GM19328 (cell line): Measurements from ENCODE around the gene SF3B2.
"Not testable (repeated sequence)": the region's sequence is repeated elsewhere in the genome, so short reads cannot be mapped to it uniquely, and the experiment has no call there.

Experiments used
- ATAC-seq: cut with Tn5 transposase; IDR thresholded peaks from one replicate; pipeline ENCODE4 v1.9.1; 2021; ENCODE audit warnings: mild to moderate bottlenecking, moderate library complexity; ENCODE audit not compliant: unreplicated experiment

The SF3B2 gene

DNA sequence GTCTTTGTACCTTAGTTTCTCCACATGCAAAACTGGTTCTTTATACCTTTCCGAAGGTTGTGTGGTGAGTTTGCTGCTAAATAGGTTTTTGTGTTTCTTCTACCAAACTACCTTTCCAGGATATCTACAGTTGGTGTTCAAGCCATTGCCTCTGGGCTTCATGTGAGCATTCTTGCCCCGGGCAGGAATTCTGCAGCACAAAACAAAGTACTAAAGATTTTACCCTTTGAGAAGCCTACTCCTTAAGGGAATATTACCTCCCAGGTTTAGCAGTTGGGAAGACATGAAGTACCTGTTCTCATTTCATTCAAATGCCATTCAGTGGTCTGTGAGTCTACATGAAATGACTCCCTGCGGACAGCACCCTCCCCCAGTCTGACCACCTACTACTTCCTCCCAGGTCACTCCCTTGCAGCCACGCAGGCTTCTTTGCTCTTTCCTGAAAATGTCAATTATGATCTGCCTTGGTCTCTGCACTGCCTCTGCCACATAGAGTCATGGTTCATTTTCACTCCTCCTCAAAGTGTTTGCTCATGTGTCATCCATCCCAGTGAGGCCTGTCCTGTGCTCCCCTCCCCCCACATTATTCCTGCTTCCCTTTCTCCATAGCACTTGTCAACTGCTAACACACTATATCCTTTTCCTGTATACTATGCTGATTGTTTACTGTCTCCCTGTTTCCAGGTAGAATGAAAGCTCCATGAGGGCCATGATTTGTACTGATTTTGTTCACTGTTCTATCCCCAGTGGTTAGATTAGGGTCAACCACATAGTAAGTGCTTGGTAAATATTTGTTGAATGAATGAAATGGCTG is 54.8 kb downstream of the SF3B2 start:
- ATAC-seq, result no peak

DNA sequence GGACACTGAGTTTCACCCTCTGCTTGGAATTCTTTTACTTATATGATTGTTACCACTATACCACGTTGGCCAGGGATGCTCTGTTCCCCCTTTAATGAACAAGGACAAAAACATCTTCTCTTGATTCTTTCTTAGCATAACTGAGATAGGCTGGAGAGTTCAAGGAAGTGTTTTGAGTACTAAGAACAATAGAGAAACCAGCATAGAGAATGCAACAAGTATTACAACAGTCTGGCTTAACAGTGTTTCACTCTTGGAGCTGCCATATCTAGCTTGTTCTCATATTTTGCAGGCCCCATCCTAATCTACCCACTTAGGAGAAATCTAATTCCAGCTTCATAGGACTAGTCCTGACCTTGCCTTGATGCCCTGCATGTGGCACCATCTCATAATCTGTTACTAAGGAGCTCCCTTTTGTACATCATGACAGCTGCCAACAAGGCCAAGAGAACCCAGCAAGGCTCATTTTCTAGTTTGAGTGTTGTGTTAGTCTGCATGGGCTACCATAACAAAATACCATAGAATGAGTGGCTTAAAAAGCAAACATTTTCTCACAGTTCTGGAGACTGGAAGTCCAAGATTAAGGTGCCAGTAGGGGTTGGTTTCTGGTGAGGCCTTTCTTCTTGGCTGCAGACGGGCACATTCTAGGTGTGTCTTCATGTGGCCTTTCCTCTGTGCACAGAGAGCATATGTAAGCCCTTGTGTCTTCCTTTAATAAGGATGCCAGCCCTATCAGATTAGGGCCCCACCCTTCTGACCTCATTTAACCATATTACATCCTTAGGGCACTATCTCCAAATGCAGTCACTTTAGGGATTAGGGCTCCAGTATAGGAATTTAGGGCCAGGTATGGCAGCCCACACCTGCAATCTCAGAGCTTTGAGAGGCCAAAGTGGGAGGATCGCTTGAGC is 55.7 kb downstream of the SF3B2 start:
- ATAC-seq, result no peak

DNA sequence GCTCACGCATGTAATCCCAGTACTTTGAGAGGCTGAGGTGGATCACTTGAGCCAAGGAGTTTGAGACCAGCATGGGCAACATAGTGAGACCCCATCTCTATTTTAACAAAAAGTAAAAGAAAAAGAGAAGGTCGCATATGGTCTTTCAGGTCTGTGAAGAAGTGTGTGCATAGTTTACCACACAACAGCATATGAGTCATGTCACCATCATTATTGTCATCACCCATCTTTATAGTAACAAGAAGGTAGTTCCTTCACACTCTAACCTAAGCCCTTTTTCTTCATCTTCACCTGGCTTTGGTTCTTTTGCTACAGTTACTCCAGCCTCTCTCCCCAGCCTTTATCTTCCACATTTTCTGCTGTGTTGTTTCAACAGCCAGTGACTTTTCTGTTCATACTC is 57.1 kb downstream of the SF3B2 start:
- ATAC-seq, result no peak

DNA sequence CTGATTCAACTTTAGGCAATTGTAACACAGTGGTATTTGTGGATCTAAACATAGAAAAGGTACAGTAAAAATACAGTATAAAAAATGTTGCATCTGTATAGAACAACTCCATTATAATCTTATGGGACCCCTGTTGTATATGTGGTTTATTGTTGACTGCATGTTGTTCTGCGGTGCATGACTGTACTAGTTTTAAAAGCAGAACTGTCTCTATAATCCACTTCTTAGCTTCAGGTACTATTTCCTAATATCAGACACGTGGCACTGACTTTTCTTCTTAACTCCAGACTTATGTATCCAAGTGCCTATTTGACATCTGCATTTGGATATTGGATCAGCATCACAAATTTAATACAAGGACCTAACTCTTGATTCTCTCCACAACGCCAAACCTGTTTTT is 59.0 kb downstream of the SF3B2 start:
- no peak for ATAC-seq

DNA sequence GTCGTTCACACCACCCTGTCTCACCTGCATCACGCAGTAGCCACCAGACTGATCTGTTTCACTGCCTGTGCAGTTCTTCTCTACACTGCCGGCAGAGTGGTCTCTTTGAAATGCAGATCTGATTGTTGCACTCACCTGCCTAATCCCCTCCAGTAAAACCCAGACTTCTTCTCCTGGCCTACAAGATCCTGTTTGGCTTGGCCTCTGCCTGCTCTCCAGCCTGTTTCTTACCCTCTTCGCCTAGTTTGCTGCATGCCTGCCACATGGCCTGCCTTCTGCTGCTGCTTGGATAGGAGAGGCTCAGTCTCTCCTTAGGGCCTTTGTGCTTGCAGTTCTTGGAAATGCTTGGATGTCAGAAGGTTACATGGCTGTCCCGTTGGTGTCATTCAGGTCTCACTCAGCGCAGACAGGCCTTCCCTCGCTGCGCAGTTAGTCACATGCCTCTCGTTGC is 59.9 kb downstream of the SF3B2 start:
- ATAC-seq, result no peak

DNA sequence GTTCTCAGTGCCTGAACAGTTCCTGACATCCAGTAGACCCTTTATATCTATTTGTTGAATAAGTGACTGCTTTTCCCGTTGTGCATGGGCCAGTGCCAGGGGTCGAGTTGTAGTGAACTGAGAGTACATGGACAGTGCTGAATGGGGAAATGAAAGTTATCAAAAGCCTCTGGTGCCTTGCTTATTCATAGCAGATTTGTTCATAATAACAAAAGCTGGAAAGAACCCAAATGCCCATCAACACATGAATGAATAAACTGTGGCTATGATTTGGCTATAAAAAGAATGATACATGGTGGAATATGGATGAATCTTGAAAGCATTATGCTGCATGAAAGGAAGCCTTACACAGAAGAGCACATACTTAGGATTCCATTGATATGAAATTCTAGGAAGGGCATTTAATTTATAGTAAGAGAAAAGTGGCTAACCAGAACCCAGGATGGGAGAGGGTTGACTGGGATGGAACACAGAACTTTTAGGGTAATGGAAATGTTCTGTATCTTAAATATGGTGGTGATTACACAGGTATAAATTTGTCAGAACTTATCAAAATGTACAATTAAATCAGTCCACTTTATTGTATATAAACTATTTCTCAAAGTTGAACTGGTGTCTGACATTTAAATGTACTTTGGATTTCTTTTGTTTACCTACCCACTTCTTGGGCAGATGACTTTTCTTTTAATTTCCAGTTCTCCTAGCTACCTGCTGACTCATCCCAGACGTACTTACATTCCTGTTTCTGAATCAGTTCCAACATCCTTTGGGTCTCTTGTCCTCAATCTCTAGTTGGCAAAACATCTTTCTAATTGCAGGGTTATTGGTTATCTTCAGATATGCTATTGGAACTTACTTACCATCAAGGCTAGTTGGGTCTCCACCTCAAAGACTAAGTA is 60.7 kb downstream of the SF3B2 start:
- ATAC-seq, result no peak

DNA sequence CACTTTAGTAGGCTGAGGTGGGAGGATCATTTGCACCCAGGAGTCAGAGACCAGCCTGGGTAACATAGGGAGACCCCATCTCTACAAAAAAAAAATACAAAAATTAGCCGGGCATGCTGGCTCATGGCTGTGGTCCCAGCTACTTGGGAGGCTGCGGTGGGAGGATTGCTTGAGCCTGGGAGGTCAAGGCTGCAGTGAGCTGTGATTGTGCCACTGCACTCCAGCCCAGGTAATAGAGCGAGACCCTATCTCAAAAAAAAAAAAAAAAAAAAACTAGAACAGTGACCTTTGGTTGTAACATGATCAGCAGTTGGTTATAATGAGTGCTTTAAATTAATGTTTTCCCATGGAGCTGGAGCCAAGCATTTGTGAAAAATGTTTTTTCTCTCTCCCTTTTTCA is 62.8 kb downstream of the SF3B2 start:
- not testable (repeated sequence) for ATAC-seq

DNA sequence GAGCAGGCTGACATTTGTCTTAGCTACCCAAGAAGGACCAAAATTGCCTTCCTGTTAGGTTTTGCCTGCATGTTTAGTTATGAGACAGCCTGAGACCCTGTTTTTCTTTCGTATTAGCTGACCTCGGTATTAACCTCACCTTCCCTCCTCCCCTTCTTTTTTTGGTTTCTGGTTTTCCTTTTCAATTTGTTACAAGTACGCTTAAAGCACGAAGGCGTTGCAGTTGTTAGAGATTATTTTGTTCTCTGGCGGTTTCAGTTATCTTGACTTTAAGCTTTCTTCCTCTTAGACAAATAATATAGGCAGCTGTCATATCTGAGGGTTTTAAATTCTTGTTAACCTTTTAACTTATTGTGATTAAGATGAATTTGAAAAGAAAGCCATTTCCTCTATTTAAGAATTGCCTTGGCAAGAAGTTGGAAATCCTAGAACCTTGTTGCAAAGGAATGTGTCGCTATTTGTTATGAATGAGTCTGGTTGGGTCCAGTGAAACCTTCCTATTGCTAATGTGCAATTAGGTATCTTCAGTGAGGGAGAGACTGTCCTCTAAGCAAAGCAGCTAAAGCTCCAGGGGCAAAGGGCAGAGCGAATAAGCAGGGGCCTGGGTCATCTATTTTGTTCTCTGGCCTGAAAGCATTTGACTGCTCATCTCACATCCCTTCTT is 63.6 kb downstream of the SF3B2 start:
- no peak for ATAC-seq

DNA sequence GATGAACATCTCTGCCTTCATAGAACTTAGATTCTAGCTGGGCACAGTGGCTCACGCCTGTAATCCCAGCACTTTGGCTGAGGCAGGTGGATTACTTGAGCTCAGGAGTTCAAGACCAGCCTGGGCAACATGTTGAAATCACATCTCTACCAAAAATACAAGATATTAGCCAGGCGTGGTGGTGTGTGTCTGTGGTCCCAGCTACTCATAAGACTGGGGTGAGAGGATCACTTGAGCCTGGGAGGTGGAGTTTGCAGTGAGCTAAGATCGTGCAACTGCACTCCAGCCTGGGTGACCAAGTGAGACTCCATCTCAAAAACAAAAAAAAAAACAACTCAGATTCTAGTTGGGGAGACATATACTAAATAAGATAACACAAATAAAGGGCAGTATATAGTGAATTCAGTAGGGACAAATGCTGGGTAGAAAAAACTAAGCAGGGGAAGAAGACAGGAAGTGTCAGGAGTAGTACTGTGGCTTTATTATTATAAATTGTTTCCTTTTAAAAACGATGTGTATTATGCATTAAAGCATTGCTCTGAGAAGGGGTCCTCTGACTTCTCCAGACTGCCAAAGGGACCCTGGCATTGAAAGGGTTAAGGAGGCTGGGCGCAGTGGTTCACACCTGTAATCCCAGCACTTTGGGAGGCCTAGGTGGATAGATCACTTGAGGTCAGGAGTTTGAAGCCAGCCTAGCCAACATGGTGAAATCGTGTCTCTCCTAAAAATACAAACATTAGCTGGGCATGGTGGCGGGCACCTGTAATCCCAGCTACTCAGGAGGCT is 64.6 kb downstream of the SF3B2 start:
- no peak for ATAC-seq

DNA sequence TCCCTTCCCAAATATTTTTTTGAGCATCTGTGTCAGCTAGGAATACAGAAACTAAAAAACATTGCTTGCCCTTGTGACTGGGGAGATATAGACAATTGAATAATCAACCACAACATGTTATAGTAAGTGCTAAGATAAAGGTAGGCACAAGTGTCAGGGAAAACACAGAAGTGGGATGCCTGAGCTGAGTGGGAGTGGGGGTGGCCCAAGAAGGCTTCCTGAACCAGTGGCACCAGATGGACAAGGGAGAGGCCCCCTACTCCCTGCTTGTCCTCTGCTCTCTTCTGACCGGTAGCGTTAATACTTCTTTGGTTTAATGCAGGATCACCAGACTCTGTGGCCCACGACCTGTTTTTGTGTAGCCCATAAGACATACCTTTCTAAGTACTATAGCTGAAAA is 66.7 kb downstream of the SF3B2 start:
- no peak for ATAC-seq
